ENCODE data around the gene SPNS3.

GRCh38 chr17:4530799-4531730 is 97.3 kb downstream of the SPNS3 start:
- TF ChIP-seq CTCF (IDR thresholded peaks at IDR 0.05) (no peak), MAZ (IDR thresholded peaks at IDR 0.05; ENCODE audit: borderline replicate concordance, low read depth, low read length) (no peak), RAD21 (conservative IDR thresholded peaks at IDR 0.05 in 1 of 2, IDR thresholded peaks at IDR 0.05 in 1 of 2) (no peak), HOXB5 (CRISPR knock-in tag; IDR thresholded peaks at IDR 0.05) (no peak), USF2 (IDR thresholded peaks at IDR 0.05) (no peak), E2F6 (IDR thresholded peaks at IDR 0.05; ENCODE audit: borderline replicate concordance, low read depth) (no peak), EP300 (IDR thresholded peaks at IDR 0.05) (no peak), POLR2AphosphoS2 (conservative IDR thresholded peaks at IDR 0.05; ENCODE audit: low read length) (no peak), ELK1 (IDR thresholded peaks at IDR 0.05; ENCODE audit: low read depth, low read length) (no peak)

All from A549 (cell line).